ENCODE data around the gene NME4.

DNA sequence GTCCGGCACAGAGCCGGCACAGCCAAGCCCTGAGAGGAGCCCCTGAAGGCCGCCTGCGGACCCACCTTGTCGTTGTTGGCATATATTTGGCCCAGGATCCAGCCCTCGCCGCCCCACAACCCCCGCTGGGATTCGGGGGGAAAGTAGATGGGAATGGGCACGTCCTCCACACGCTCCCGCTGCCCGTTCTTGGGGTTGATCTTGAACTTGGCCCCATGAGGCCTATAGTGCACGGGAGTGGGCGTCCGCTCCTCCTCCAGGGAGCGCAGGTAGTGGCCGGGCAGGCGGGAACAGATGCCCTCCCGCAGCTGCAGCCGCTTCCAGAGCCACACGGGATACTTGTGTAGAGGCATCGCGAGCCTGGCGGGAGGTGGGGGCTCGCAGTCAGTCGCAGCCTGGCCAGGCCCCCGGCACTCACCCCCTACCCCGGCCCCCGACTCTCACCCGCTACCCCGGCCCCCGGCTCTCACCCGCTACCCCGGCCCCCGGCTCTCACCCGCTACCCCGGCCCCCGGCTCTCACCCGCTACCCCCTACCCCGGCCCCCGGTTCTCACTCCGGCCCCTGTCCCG, 27.0 kb upstream of the NME4 start:
- TF ChIP-seq, protein P1, sequence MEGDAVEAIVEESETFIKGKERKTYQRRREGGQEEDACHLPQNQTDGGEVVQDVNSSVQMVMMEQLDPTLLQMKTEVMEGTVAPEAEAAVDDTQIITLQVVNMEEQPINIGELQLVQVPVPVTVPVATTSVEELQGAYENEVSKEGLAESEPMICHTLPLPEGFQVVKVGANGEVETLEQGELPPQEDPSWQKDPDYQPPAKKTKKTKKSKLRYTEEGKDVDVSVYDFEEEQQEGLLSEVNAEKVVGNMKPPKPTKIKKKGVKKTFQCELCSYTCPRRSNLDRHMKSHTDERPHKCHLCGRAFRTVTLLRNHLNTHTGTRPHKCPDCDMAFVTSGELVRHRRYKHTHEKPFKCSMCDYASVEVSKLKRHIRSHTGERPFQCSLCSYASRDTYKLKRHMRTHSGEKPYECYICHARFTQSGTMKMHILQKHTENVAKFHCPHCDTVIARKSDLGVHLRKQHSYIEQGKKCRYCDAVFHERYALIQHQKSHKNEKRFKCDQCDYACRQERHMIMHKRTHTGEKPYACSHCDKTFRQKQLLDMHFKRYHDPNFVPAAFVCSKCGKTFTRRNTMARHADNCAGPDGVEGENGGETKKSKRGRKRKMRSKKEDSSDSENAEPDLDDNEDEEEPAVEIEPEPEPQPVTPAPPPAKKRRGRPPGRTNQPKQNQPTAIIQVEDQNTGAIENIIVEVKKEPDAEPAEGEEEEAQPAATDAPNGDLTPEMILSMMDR (IDR thresholded peaks at IDR 0.05) = no peak
- no peak for TF ChIP-seq POLR2A (IDR thresholded peaks at IDR 0.05)
